Measurements from ENCODE around the gene KASH5.
"Not testable (repeated sequence)": the region's sequence is repeated elsewhere in the genome, so short reads cannot be mapped to it uniquely, and the experiment has no call there.

The KASH5 gene

DNA sequence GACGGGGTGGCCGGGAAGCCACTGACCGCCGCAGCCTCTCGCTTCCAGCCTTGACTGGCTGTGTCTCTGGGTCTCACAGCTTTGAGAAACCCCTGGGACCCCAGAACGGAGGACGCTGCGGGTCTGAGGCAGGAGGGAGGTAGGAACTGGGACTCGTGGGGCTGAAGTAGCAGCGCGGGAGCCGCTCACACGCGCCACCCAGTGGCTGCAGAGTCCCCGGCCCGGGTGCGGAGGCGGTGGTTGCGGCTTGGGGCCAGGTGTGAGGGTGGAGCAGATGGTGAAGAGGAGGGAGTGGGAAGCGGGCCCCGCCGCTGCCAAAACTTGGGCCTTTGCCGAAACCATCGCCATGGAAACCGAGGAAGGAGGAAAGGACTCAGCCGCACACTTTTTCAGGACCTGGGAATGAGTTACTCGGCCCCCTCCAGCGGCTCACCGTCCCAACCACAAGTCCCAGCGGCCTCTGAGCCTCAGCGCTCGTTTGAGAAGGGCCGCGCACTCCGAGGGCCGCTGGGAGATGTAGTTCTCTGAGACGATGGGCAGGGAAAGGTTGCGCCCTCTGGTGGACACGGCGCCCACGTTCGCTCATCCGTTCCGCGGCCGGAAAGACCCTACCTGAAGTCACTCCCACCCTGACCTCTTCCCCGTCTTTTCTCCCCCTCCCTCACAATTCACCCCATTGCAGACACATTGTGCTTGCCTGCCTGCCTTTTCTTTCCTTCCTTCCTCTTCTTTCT is 55.5 kb downstream of the KASH5 start:
- in situ Hi-C loops (cut with HindIII; ENCODE audit: low pct_ligation_motif_present, low pct_unique_long_range_greater_than_20kb, low sequenced_read_pairs): no loop called here
- peak; percentile 91 for DNase-seq

DNA sequence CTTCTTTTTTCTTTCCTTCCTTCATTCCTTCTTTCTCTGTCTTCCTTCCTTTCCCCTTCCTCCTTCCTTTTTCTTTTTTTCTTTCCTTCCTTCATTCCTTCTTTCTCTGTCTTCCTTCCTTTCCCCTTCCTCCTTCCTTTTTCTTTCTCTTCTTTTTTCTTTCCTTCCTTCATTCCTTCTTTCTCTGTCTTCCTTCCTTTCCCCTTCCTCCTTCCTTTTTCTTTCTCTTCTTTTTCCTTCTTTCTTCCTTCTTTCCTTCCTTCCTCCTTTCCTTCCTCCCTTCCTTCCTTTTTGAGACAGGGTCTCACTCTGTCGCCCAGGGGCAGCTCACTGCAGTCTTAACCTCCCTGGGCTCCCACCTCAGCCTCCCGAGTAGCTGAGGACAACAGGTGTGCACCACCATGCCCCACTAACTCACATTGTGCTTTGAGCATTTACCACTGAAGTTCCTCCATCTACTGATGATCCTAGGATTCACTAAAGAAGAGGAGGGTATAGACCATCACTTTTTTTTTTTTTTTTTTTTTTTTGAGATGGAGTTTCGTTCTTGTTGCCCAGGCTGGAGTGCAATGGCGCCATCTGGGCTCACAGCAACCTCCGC is 56.2 kb downstream of the KASH5 start:
- in situ Hi-C loops (cut with HindIII; ENCODE audit: low pct_ligation_motif_present, low pct_unique_long_range_greater_than_20kb, low sequenced_read_pairs); DNase-seq: not testable (repeated sequence)

DNA sequence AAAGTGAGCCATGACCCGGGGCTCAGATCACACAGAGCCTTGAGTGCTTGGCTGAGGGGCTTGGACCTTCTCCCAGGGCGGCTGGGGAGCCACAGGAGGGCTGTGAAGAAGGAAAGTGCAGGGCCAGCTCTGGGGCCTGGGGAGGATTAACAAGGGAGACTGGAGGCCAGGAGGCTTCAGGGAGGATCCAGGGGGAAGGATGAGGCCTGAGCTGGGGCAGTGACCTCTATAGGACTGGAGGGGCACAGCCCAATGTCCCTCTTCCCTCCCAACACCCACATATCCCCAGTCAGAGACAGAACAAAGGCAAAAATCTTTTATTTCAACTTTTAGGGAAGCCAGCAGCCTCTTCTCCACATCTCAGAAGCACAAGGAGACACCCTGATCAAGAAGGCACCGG is 57.9 kb downstream of the KASH5 start:
- no peak for DNase-seq
- in situ Hi-C loops (cut with HindIII; ENCODE audit: low pct_ligation_motif_present, low pct_unique_long_range_greater_than_20kb, low sequenced_read_pairs): no loop called here

DNA sequence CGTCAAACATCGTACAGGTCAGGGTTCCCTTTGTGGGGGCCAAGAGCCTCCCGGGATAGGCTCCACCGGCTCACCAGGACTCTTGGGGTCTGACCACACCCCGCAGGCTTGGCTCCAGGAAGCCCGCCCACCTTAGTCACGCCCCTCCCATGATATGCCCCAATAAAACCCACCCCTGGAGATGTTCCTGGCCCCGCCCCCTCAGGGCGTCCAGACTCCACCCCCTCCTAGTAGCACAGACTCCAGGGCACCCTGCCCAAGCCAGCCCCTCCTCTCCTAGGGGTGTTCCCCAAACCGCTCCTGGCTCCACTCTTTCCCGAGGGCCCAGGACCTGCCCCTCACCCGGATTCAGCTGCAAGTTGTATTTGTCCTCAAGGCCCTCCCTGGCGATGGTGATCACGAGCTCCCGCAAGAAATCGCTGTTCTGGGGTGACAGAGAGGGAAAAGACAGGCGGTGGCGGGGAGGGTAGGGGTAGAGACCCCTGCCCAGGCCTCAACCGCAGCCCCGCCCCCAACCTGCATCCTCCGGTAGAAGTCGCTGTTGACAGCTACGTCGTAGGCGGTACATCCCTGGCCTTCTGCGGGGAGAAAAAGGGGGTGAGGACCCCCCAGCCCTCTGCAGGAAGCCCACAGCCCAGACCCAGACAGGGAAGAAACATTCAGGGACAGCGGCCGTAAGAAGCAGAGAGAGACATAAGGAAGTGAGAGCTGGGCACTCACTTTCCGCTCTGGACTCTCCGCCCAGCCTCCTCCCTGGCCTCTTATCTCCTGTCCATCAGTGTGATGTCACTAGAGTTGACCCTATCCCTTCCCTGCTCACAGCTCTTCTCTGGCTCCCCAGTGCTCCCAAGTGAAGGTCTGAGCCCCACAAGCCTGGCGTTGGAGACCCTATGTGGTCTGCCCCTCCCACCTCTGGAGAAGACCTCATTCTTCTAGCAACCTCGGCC is 59.7 kb downstream of the KASH5 start:
- in situ Hi-C loops (cut with HindIII; ENCODE audit: low pct_ligation_motif_present, low pct_unique_long_range_greater_than_20kb, low sequenced_read_pairs): no loop called here
- DNase-seq: peak; percentile 22

DNA sequence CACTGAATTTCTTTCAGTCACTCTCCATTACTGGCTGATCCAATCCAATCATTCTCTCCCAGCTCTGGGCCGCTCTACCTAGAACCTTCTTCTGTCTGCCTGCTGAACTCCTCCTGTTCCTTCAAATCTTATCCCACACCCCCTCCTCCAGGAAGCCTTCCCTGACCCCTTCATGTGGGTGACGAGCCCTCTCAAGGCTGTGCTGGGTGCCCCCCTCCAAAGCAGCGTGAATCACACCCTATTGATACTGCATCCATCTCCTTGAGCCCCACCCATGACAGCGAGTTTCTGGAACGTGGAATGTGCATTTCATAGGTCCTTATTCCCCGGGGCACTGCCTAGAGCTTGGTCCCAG is 60.4 kb downstream of the KASH5 start:
- in situ Hi-C loops (cut with HindIII; ENCODE audit: low pct_ligation_motif_present, low pct_unique_long_range_greater_than_20kb, low sequenced_read_pairs): no loop called here
- DNase-seq: no peak

DNA sequence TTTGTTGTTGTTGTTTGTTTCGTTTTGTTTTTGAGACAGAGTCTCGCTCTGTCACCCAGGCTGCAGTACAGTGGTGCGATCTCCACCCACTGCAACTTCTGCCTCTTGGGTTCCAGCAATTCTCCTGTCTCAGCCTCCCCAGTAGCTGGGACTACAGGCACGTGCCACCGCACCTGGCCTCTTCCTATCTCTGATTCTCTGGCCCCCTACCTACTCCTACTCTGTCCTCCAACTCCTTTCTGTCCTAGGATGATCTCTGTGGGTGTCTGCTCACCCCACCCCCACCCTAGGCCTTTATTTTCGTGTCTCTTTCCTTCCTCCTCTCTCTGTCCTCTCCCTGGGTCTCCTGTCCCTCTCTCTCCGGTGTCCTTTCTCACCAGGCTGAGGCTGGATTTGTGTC is 62.4 kb downstream of the KASH5 start:
- DNase-seq: no peak
- in situ Hi-C loops (cut with HindIII; ENCODE audit: low pct_ligation_motif_present, low pct_unique_long_range_greater_than_20kb, low sequenced_read_pairs): no loop called here

DNA sequence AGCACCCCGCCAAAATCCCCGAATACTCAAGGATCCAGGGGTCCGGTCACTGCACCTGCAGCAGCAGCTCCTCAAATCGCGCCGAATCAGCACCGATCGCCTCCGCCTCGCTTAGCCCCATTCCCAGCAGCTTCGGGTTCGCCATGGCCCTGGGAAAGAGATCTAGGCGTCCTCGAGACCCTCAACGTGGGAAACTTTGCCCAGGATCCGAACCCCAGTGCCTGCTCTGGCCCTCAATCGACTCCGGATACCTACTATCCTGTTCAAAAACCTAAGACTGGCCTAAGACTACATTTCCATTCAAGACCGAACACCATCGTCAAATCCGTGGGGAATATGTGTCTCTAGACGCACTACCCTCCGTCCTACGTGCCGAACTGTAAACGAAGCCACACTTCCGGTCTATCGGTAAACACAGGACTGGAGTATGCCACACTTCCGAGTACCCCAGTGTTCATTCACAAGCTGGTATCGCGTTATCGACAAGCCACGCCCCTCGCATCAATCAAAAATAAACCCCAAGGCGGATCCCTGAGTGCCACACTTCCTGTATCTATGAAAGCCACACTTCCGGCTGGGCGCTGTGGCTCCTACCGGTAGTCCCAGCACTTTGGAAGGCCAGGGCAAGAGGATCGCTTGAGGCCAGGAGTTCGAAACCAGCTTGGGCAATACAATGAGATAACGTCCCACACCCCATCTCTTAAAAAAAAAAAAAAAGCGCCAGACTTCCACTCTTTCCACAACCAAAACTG is 63.6 kb downstream of the KASH5 start, which contains the start of gene PIH1D1:
Gene PIH1D1 (minus strand): TSS at position 385 of the 752 bp plus-strand sequence. CDS start 240 bp downstream, at position 145.
- in situ Hi-C loops (cut with HindIII; ENCODE audit: low pct_ligation_motif_present, low pct_unique_long_range_greater_than_20kb, low sequenced_read_pairs): no loop called here
- peak; percentile 98 for DNase-seq

DNA sequence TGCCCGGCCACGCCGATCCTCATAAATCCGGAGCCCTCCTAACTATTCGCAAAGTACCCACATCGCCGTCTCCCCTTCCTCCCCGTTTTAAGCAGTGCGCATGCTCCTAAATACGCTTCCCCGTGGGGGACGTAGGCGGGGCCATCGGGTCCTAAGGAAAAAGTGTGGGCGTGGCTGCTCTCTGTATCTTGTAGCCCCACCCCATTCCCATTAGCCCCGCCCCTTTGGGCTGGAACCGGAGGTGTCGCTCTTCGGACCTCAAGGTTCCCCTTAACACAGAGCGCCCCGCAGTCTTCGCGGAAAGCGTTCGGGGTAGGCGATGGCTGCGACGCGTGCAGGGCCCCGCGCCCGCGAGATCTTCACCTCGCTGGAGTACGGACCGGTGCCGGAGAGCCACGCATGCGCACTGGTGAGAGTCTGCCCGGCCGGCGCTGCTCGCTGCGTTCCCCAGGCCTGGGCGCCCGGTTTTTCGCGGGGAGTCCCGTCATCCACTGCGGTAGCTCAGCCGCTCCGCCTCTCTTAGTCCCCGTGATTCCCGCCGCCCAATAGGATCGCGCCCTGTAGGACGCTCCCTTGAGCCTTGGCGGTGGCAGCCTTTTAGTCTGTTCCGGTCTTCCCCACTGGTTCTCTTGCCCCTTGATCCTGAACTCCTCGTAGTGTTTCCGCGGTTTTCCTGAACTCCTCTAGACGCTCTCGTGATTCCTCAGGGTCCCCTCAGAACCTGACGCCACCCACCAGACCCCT is 65.1 kb downstream of the KASH5 start, which contains the start of gene ALDH16A1:
Gene ALDH16A1 (plus strand): TSS at position 213 of the 744 bp plus-strand sequence. CDS start 107 bp downstream, at position 320.
- in situ Hi-C loops (cut with HindIII; ENCODE audit: low pct_ligation_motif_present, low pct_unique_long_range_greater_than_20kb, low sequenced_read_pairs): no loop called here
- DNase-seq: peak; percentile 96

DNA sequence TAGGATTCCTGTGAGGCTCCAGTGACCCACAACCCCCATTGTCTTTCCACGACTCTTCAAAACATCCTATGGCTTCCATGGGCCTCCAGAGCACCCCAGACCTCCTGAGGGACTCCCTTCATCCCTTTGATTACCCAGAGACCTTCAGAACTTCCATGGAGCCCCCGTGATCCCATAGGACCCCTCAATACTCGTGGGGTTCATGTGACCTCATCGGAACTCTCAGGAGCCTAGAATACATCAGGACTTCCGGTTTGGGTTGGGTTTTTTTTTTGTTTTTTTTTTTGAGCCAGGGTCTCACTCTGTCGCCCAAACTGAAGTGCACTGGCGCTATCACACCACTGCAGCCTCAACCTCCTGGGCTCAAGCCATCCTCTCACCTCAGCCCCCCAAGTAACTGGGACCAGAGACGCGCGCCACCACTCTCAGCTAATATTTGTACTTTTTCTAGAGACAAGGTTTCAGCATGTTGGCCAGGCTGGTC is 65.8 kb downstream of the KASH5 start:
- no peak for DNase-seq

DNA sequence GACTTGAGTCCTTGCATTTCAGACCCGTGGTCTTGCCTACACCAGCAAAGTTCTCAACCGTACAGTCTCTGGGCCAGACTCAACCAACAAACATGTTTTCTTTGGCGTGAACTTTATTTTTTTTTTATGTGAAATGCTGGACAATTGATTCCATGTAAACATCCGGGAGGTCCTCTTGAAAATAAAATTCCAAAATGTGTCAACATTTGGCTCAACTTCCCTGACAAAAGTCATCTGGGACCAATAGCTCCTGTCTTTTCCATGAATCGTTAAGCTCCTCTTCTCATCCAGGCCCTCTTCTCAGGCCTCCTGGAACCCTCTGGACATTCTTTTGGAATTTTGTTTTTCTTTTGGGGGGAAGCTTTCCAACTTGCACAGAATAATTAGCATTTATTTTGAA is 67.7 kb downstream of the KASH5 start:
- in situ Hi-C loops (cut with HindIII; ENCODE audit: low pct_ligation_motif_present, low pct_unique_long_range_greater_than_20kb, low sequenced_read_pairs): no loop called here
- no peak for DNase-seq

More for the DNA sequence above, 65.8 kb downstream of the KASH5 start:
- in situ Hi-C loops (cut with HindIII; ENCODE audit: low pct_ligation_motif_present, low pct_unique_long_range_greater_than_20kb, low sequenced_read_pairs): no loop called here

DNA sequence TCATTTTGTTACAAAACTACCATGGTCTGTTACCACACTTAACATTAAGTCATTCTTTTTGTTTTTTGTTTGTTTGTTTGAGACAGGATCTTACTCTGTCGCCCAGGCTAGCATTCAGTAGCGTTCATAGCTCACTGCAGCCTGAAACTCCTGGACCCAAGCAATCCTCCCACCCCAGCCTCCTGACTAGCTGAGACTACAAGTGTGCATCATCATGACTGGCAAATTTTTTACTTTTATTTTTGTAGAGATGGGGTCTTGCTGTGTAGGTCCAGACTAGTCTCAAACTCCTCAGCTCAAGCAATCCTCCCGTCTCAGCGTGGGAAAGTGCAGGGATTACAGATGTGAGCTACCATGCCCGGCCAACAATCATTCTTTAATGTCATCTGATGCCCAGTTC is 68.3 kb downstream of the KASH5 start:
- in situ Hi-C loops (cut with HindIII; ENCODE audit: low pct_ligation_motif_present, low pct_unique_long_range_greater_than_20kb, low sequenced_read_pairs): no loop called here
- no peak for DNase-seq

DNA sequence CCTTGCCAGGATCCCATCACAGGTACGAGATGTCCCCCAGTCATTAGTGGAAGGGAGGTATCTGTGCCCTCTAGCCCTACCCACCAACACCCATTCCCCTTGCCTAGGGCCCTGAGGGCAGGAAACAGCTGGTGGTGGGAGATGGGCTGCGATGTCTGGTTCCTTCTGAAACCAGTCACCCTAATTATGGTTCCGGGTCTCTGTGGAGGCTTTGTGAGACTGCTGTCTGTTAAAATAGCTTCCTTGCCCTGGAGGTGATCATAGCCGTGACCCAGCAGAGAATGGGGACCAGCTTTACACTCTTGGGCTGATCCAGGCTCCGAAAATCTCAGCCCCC is 70.5 kb downstream of the KASH5 start:
- in situ Hi-C loops (cut with HindIII; ENCODE audit: low pct_ligation_motif_present, low pct_unique_long_range_greater_than_20kb, low sequenced_read_pairs): no loop called here
- DNase-seq: no peak

DNA sequence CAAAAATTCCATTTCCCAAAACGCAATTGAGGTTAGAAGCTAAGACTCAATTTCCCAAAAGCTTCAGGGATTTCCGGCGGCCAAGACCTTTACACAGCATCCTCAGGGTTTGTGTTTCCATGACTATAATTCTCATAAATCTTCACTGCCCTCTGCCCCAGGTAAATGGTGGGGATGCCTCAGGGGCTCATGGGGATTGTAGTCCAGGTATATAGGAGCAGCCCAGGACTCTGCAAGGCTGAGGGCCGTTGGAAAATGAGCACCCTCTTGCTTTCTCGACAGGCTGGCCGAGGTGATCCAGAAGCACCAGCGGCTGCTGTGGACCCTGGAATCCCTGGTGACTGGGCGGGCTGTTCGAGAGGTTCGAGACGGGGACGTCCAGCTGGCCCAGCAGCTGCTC is 71.3 kb downstream of the KASH5 start:
- in situ Hi-C loops (cut with HindIII; ENCODE audit: low pct_ligation_motif_present, low pct_unique_long_range_greater_than_20kb, low sequenced_read_pairs): no loop called here
- DNase-seq: no peak

DNA sequence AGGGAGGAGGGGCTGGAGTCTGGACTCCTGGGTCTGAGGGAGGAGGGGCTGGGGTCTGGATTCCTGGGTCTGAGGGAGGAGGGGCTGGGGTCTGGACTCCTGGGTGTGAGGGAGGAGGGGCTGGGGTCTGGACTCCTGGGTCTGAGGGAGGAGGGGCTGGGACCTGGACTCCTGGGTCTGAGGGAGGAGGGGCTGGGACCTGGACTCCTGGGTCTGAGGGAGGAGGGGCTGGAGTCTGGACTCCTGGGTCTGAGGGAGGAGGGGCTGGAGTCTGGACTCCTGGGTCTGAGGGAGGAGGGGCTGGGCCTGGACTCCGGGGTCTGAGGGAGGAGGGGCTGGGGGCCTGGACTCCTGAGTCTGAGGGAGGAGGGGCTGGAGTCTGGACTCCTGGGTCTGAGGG is 73.1 kb downstream of the KASH5 start:
- in situ Hi-C loops (cut with HindIII; ENCODE audit: low pct_ligation_motif_present, low pct_unique_long_range_greater_than_20kb, low sequenced_read_pairs); DNase-seq: not testable (repeated sequence)

DNA sequence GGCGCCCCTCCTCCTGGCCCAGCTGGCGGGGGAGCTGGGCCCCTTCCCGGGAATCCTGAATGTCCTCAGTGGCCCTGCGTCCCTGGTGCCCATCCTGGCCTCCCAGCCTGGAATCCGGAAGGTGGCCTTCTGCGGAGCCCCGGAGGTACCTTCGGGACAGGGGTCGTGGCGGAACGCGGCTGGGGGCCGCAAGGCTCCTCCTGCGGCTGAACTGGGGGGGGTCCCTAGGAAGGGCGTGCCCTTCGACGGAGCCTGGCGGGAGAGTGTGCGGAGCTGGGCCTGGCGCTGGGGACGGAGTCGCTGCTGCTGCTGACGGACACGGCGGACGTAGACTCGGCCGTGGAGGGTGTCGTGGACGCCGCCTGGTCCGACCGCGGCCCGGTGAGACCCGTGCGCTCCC is 73.6 kb downstream of the KASH5 start:
- in situ Hi-C loops (cut with HindIII; ENCODE audit: low pct_ligation_motif_present, low pct_unique_long_range_greater_than_20kb, low sequenced_read_pairs): no loop called here
- DNase-seq: no peak

DNA sequence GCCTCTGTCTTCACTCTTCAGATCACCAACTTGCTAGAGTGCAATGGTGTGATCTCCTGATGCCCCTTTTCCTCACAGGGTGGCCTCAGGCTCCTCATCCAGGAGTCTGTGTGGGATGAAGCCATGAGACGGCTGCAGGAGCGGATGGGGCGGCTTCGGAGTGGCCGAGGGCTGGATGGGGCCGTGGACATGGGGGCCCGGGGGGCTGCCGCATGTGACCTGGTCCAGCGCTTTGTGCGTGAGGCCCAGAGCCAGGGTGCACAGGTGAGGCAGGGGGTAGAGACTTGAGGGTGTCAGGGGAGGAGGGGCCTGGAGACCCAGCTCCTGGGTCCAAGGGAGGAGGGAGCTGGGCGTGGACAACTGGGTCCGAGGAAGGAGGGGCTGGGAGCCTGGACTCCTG is 74.4 kb downstream of the KASH5 start:
- DNase-seq: no peak
- in situ Hi-C loops (cut with HindIII; ENCODE audit: low pct_ligation_motif_present, low pct_unique_long_range_greater_than_20kb, low sequenced_read_pairs): no loop called here

DNA sequence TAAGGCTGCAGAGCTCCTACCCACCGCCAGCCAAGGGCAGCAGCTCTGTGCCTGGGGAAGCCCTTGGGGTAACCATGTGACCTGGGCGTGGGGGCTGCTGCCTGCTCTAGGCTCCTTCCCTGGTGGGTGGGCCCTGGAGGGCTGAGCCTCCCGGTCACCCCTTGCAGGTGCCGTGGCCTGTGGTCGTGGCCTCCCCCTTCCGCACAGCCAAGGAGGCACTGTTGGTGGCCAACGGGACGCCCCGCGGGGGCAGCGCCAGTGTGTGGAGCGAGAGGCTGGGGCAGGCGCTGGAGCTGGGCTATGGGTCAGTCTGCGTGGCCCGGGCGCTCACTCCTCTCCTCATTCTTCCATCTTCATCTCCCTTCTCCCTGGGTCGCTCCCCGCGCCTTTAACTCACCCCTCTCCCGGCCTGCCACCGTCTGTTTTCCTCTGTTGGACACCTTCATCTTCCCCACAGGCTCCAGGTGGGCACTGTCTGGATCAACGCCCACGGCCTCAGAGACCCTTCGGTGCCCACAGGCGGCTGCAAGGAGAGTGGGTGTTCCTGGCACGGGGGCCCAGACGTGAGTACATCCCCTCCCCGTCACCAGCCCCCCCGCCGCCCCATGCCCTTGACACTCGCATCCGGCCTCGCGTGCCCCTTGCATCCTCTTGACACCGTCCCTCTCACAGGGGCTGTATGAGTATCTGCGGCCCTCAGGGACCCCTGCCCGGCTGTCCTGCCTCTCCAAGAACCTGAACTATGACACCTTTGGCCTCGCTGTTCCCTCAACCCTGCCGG is 76.1 kb downstream of the KASH5 start:
- in situ Hi-C loops (cut with HindIII; ENCODE audit: low pct_ligation_motif_present, low pct_unique_long_range_greater_than_20kb, low sequenced_read_pairs): no loop called here

More for the DNA sequence above, 76.1 kb downstream of the KASH5 start:
- no peak for DNase-seq

Data from ACHN (cell line).